ENCODE results near the gene ASCC1. TPM values are rescaled to one million over a fixed set of nuclear protein-coding genes. Genes with fewer than 3 reads are reported as not detected.

ASCC1 gene
- total RNA-seq, 1 donor from 2014 or later, result 33.3 TPM

GRCh38 chr10:72241691-72242252, 25.7 kb upstream of the ASCC1 start:
- Mint-ChIP-seq H3K4me1 (ENCODE audit: low read depth, unreplicated experiment) (peaks cover 10% of the 10 kb centered on the region), H3K36me3 (ENCODE audit: unreplicated experiment) (no peaks in the 10 kb centered on the region), H3K27ac (ENCODE audit: unreplicated experiment) (no peak overlapping the region), H3K27me3 (ENCODE audit: unreplicated experiment) (no peaks in the 10 kb centered on the region), H3K9me3 (ENCODE audit: unreplicated experiment) (peaks cover 2% of the 10 kb centered on the region), H3K4me3 (ENCODE audit: unreplicated experiment) (no peak overlapping the region)
- no peak for DNase-seq
- no peak for TF ChIP-seq CTCF (IDR thresholded peaks at IDR 0.05; ENCODE audit: partially characterized antibody, unreplicated experiment)

DNA sequence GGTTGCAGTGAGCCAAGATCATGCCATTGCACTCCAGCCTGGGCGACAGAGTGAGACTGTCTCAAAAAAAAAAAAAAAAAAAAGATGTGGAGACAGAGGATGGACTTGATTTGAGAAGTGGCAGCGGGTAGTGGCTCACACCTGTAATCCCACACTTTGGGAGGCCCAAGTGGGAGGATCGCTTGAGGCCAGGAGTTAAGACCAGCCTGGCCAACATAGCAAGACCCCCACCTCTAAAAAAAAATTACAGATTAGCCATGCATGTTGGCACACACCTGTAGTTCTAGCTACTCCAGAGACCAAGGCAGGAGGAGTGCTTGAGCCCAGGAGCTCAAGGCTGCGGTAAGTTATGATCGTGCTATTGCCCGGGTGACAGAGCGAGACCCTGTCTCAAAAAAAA, 24.3 kb upstream of the ASCC1 start:
- H3K4me3 Mint-ChIP-seq (ENCODE audit: unreplicated experiment), result no peak overlapping the region
- no peak for DNase-seq
- H3K36me3 Mint-ChIP-seq (ENCODE audit: unreplicated experiment), result no peaks in the 10 kb centered on the region
- peaks cover 2% of the 10 kb centered on the region for H3K9me3 Mint-ChIP-seq (ENCODE audit: unreplicated experiment)
- H3K27ac Mint-ChIP-seq (ENCODE audit: unreplicated experiment), result no peak overlapping the region
- TF ChIP-seq CTCF (IDR thresholded peaks at IDR 0.05; ENCODE audit: partially characterized antibody, unreplicated experiment), result no peak
- no peaks in the 10 kb centered on the region for H3K27me3 Mint-ChIP-seq (ENCODE audit: unreplicated experiment)
- peaks cover 10% of the 10 kb centered on the region for H3K4me1 Mint-ChIP-seq (ENCODE audit: low read depth, unreplicated experiment)

GRCh38 chr10:72239409-72239808, 23.3 kb upstream of the ASCC1 start:
- Mint-ChIP-seq H3K27ac (ENCODE audit: unreplicated experiment) (no peak overlapping the region), H3K27me3 (ENCODE audit: unreplicated experiment) (no peaks in the 10 kb centered on the region), H3K36me3 (ENCODE audit: unreplicated experiment) (no peaks in the 10 kb centered on the region), H3K9me3 (ENCODE audit: unreplicated experiment) (peaks cover 2% of the 10 kb centered on the region), H3K4me3 (ENCODE audit: unreplicated experiment) (no peak overlapping the region), H3K4me1 (ENCODE audit: low read depth, unreplicated experiment) (peaks cover 6% of the 10 kb centered on the region)
- TF ChIP-seq CTCF (IDR thresholded peaks at IDR 0.05; ENCODE audit: partially characterized antibody, unreplicated experiment), result no peak
- DNase-seq, result no peak

GRCh38 chr10:72238392-72239175, 22.5 kb upstream of the ASCC1 start:
- Mint-ChIP-seq H3K9me3 (ENCODE audit: unreplicated experiment) (peaks cover 2% of the 10 kb centered on the region), H3K27ac (ENCODE audit: unreplicated experiment) (no peak overlapping the region), H3K36me3 (ENCODE audit: unreplicated experiment) (no peaks in the 10 kb centered on the region), H3K4me3 (ENCODE audit: unreplicated experiment) (no peak overlapping the region), H3K4me1 (ENCODE audit: low read depth, unreplicated experiment) (peaks cover 4% of the 10 kb centered on the region), H3K27me3 (ENCODE audit: unreplicated experiment) (no peaks in the 10 kb centered on the region)
- no peak for TF ChIP-seq CTCF (IDR thresholded peaks at IDR 0.05; ENCODE audit: partially characterized antibody, unreplicated experiment)
- no peak for DNase-seq

Measured in glutamatergic neuron (in vitro differentiated cells).